Common myeloid progenitor, CD34-positive (primary cell): ENCODE results near the gene RBPJL.
A peak's percentile ranks its signal among the peaks of the same experiment; 100 is the strongest.

Experiments used
- CTCF ChIA-PET: fragments of 350-600 bp; sonication (Branson Sonifier 250); formaldehyde crosslinking; loops from one replicate; lab custom pipeline; 2021; ENCODE audit warnings: antibody characterized with exemption; lab: Charles Lee
- POLR2A ChIA-PET: fragments of 350-600 bp; sonication (Branson Sonifier 250); formaldehyde crosslinking; loops from one replicate; lab custom pipeline; 2021; ENCODE audit warnings: antibody characterized with exemption; lab: Charles Lee
- DNase-seq, 3 donors: peaks; one replicate each; pipeline versions ENCODE4 v3.0.0 to v3.0.0-alpha.2; 2013
- H3K27ac ChIP-seq, 2 experiments: 1 replicate in 1 of 2; 2 replicates in 1 of 2; pipeline ENCODE4 v1.7.0; 2013; ENCODE audit warnings: inconsistent platforms in 2 of 2, low read length in 2 of 2, mild to moderate bottlenecking in 2 of 2, low read depth in 1 of 2, moderate library complexity in 1 of 2; ENCODE audit not compliant: severe bottlenecking in 2 of 2, insufficient read depth in 1 of 2, poor library complexity in 1 of 2
- H3K27me3 ChIP-seq, 5 experiments: replicated peaks in 2 of 5; 1 replicate in 3 of 5; 2 replicates in 2 of 5; pipeline versions ENCODE4 v1.6.1 to v1.7.0; 2013; ENCODE audit warnings: low read length in 4 of 5, mild to moderate bottlenecking in 2 of 5, moderate library complexity in 2 of 5, inconsistent platforms in 1 of 5; ENCODE audit not compliant: insufficient read depth in 5 of 5, control insufficient read depth in 4 of 5
- H3K36me3 ChIP-seq, 4 experiments: 1 replicate in 2 of 4; 2 replicates in 2 of 4; pipeline versions ENCODE4 v1.6.1 to v1.7.0; 2013; ENCODE audit warnings: low read length in 3 of 4, control low read depth in 1 of 4, mild to moderate bottlenecking in 1 of 4; ENCODE audit not compliant: control insufficient read depth in 4 of 4, insufficient read depth in 4 of 4
- H3K4me1 ChIP-seq, 4 experiments: 1 replicate in 3 of 4; 2 replicates in 1 of 4; pipeline versions ENCODE4 v1.6.1 to v1.7.1; 2013; ENCODE audit warnings: low read length in 3 of 4, mild to moderate bottlenecking in 3 of 4, control low read depth in 1 of 4, inconsistent platforms in 1 of 4, moderate library complexity in 1 of 4; ENCODE audit not compliant: control insufficient read depth in 4 of 4, insufficient read depth in 4 of 4; ENCODE audit errors: control extremely low read depth in 1 of 4
- H3K4me3 ChIP-seq, 7 experiments: 1 replicate in 4 of 7; 2 replicates in 3 of 7; pipeline versions ENCODE4 v1.5.1 to v1.7.0; 2013; ENCODE audit warnings: mild to moderate bottlenecking in 7 of 7, low read length in 6 of 7, moderate library complexity in 6 of 7, inconsistent platforms in 2 of 7, low read depth in 2 of 7, control low read depth in 1 of 7; ENCODE audit not compliant: insufficient read depth in 4 of 7, control insufficient read depth in 1 of 7; ENCODE audit errors: extremely low read depth in 1 of 7
- H3K9me3 ChIP-seq, 5 experiments: 1 replicate in 4 of 5; 2 replicates in 1 of 5; pipeline versions ENCODE4 v1.6.1 to v1.7.1; 2013; ENCODE audit warnings: low read length in 4 of 5, mild to moderate bottlenecking in 2 of 5, inconsistent platforms in 1 of 5, low read depth in 1 of 5, moderate library complexity in 1 of 5; ENCODE audit not compliant: control insufficient read depth in 4 of 5, insufficient read depth in 2 of 5; ENCODE audit errors: control extremely low read depth in 1 of 5
- WGBS: methylation state at CpG from one replicate; pipeline ENCODE4 v1.1.5; 2013; ENCODE audit not compliant: insufficient coverage; 5-methylcytosine and 5-hydroxymethylcytosine counted together

The RBPJL gene

DNA sequence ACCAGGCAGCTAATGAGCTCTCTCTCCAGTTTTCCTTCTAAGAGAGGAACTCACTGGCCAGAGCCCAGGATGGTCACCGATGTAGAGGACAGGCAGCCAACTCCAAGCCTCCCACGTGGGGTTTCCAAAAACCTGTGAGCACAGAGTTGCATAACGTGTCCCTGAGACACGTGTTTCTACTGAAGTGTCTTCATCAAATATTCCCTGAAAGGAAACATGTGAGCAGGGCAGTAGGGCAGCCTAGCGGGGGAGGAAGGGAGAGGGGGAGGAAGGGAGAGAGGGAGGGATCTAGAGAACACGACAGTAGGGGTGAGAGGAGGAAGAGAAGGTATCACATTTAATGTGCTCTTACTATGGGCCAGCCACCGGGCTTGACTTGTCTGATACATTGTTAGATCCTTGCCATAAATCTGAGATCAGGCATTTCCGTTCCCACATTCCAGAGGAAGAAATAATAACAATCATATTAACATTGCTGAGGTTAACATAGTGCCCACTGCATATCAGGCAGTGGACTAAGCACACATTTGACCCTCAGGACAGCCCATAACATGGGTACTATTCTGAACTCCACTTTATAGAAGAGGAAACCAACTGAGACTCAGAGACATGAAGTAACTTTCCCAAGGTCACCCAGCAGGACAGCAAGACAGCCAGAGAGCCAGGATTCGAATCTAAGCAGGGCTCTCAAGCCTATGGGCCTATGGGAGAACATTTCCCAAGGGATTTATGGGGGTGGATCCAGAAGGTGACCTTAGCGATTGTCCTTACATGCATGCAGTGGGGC is 51.8 kb downstream of the RBPJL start:
- H3K27ac ChIP-seq = no peak overlapping the region
- ChIA-PET POLR2A (no interaction called here), CTCF (interaction anchor here (1.3 to 8.0 kb wide), 7 partner anchors 11 to 87 kb away, joined by 3 to 86 read pairs (median 6); partner anchors contain the start of gene SDC4)
- no peak for DNase-seq
- no peak overlapping the region for H3K4me3 ChIP-seq
- H3K4me1 ChIP-seq = peaks cover 6 to 52% (median 34%) of the 10 kb centered on the region in 4 experiments
- no peaks in the 10 kb centered on the region for H3K27me3 ChIP-seq
- H3K9me3 ChIP-seq = no peaks in the 10 kb centered on the region
- WGBS = 37% methylated on average over 9 of the region's 10 CpGs
- H3K36me3 ChIP-seq = no peaks in the 10 kb centered on the region

- no peak overlapping the region for H3K4me3 ChIP-seq
- no peak overlapping the region for H3K27ac ChIP-seq
- DNase-seq = no peak
- H3K9me3 ChIP-seq = no peaks in the 10 kb centered on the region
- peaks cover 10 to 57% (median 40%) of the 10 kb centered on the region in 4 experiments for H3K4me1 ChIP-seq
- no peaks in the 10 kb centered on the region for H3K27me3 ChIP-seq
- no peaks in the 10 kb centered on the region for H3K36me3 ChIP-seq
- POLR2A ChIA-PET = no interaction called here
- 94% methylated on average over 5 of the region's 7 CpGs for WGBS
- CTCF ChIA-PET = interaction anchor here (0.8 to 22.7 kb wide), 8 partner anchors 12 to 91 kb away, joined by 3 to 353 read pairs (median 12); partner anchors contain the start of gene SDC4
Measured at GRCh38 chr20:45359069-45359405, 52.4 kb downstream of the RBPJL start.

DNA sequence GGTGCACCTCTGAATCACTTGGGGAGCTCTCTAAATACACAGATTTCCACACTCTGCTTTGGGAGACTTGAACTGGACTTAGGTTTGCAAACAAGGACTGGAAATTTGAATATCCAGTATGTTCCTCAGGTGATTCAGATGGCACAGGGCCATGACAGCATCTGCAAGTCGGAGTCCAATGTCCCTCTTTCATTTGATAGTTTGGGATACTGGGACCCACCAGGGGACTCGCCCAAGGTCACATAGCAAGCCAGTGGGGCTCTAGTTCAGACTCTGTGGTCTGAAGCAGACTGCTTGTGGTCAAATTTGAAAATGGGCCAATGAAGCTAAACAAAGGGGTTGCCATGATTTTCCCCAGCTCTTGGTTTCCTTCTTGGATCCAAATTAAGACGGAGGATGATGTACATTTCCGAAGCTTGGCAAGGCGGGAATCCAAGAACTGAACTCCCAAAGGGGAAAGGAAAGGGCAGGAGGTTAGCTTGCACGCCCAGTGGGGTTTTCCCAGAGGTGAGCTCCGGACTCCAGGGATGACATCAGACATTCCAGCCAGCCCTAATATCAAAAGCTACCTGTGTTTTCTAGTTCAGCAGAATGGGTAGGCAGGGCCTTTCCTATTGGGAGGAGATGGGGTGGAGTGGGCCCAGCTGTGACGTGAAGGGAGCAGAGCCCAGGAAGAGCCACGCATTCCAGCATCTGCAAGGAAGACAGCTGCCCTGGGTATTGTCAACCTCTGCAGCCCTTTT is 52.9 kb downstream of the RBPJL start:
- Histone ChIP-seq H3K4me3 (no peak overlapping the region), H3K27ac (no peak overlapping the region), H3K36me3 (no peaks in the 10 kb centered on the region), H3K27me3 (no peaks in the 10 kb centered on the region), H3K9me3 (no peaks in the 10 kb centered on the region), H3K4me1 (peaks cover 11 to 60% (median 42%) of the 10 kb centered on the region in 4 experiments)
- DNase-seq = no peak
- ChIA-PET CTCF (interaction anchor here (0.8 to 22.7 kb wide), 9 partner anchors 8 to 90 kb away, joined by 3 to 353 read pairs (median 7); partner anchors contain the start of gene SDC4), POLR2A (no interaction called here)
- WGBS = 92% methylated on average over 8 of the region's 9 CpGs

- peaks cover 11 to 60% (median 42%) of the 10 kb centered on the region in 4 experiments for H3K4me1 ChIP-seq
- CTCF ChIA-PET = interaction anchor here (0.7 to 22.7 kb wide), 16 partner anchors 9 to 410 kb away, joined by 3 to 353 read pairs (median 6); partner anchors contain the start of gene SDC4
- H3K36me3 ChIP-seq = peaks cover 4 to 21% (median 13%) of the 10 kb centered on the region in 4 experiments
- H3K27me3 ChIP-seq = no peaks in the 10 kb centered on the region
- DNase-seq = peak in 2 of 3 donors; percentile 51 to 64
- WGBS = 0% methylated on average over 1 of the region's 6 CpGs
- POLR2A ChIA-PET = interaction anchor here (1.4 to 2.7 kb wide), 2 partner anchors 14 to 40 kb away, joined by 4 to 16 read pairs; partner anchors contain the start of gene SDC4
- peak overlapping the region in 2 of 7 experiments; percentile 15 to 36 for H3K4me3 ChIP-seq
- no peak overlapping the region for H3K27ac ChIP-seq
- H3K9me3 ChIP-seq = no peaks in the 10 kb centered on the region
Measured at GRCh38 chr20:45361793-45362192, 55.2 kb downstream of the RBPJL start.

- H3K36me3 ChIP-seq = peaks cover 4 to 33% (median 21%) of the 10 kb centered on the region in 4 experiments
- H3K9me3 ChIP-seq = no peaks in the 10 kb centered on the region
- peak within 1 kb of the TSS; percentile 59 to 92 (median 85) for H3K4me3 ChIP-seq
- no peaks in the 10 kb centered on the region for H3K27me3 ChIP-seq
- peak within 1 kb of the TSS; percentile 89 to 95 for H3K27ac ChIP-seq
- peak; percentile 98 to 99 (median 98) for DNase-seq
- H3K4me1 ChIP-seq = peaks cover 15 to 58% (median 44%) of the 10 kb centered on the region in 4 experiments
- ChIA-PET CTCF (interaction anchor here (0.6 to 22.7 kb wide), 25 partner anchors 10 to 421 kb away, joined by 3 to 353 read pairs (median 4); partner anchors contain the start of genes PIGT and SDC4), POLR2A (interaction anchor here (0.9 to 2.7 kb wide), 6 partner anchors 9 to 74 kb away, joined by 4 to 16 read pairs (median 5); partner anchors contain the start of gene SDC4)
- WGBS = 0% methylated on average over 53 of the region's 55 CpGs
Measured at GRCh38 chr20:45362804-45363610, 56.4 kb downstream of the RBPJL start, which contains the start of gene SYS1. TSS of gene SYS1 (plus strand) at chr20:45363156. CDS start at chr20:45363532, 376 bp downstream.
